NT2/D1 (cell line): ENCODE data around the gene CCDC97.

Experiments
- YY1 ChIP-seq: IDR thresholded peaks from 2 replicates; pipeline ENCODE4 v1.6.1; 2011; ENCODE audit not compliant: insufficient read length, insufficient read depth
- ZNF274 ChIP-seq: IDR thresholded peaks from 2 replicates; pipeline ENCODE4 v1.6.1; 2011; ENCODE audit warnings: mild to moderate bottlenecking, low read depth, low read length

DNA sequence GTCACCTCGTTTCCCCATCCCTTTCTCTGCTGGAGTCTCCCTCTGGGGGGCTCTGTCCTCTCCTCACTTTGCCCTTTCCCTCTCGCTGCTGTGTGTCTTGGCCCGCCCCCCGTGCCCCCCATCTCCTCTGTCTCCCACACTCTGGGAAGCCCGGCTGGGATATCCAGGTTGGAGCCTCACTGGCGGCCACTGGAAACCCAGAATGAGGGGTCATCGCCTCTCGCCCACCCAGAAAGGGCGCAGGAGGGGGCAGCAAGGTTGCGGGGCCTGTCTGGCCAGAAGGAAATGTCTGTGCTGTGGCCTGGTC lies 15.6 kb downstream of the CCDC97 start:
- TF ChIP-seq YY1, result no peak
- no peak for TF ChIP-seq ZNF274
